ENCODE measurements around the gene CD59. TPM values are rescaled to one million over a fixed set of nuclear protein-coding genes. Genes with fewer than 3 reads are reported as not detected.

The CD59 gene
- total and polyA plus RNA-seq, 2 of the 4 experiments (the other 2 are of a cell fraction) = 765 to 1,140 TPM

- Histone ChIP-seq H3K36me3 (ENCODE audit: control insufficient read depth, insufficient read depth, low read length) (peaks cover 16% of the 10 kb centered on the region), H3K4me2 (ENCODE audit: low read depth, low read length) (0 out of 2 replicates have a peak overlapping the region, but pooled peaks have one; percentile 10), H4K20me1 (ENCODE audit: insufficient read depth, low read length) (peaks cover 61% of the 10 kb centered on the region), H3K9me1 (ENCODE audit: insufficient read depth, low read length) (peaks cover 34% of the 10 kb centered on the region), H2BK5ac (ENCODE audit: low read depth, low read length, poor library complexity, severe bottlenecking) (peak overlapping the region; percentile 43), H4K5ac (ENCODE audit: low read depth, low read length) (no peak overlapping the region), H3K4ac (ENCODE audit: low read depth, low read length) (no peak overlapping the region), H2BK20ac (ENCODE audit: low read depth, low read length) (no peak overlapping the region; the same call in 1 of the 2 replicates), H3K27me3 (ENCODE audit: control insufficient read depth, insufficient read depth, low read length) (no peaks in the 10 kb centered on the region), H2AFZ (replicated peaks; ENCODE audit: low read length, poor library complexity) (no peak overlapping the region), H3K79me1 (ENCODE audit: low read depth in 1 of 2, low read length in 2 of 2) (peaks cover 9 to 53% of the 10 kb centered on the region in 2 experiments; a peak in 3 of 4 replicates), H3K4me3 (ENCODE audit: insufficient read depth, low read depth, low read length) (no peak overlapping the region), H3K9ac (ENCODE audit: low read depth, low read length) (no peak overlapping the region), H2AK9ac (replicated peaks; ENCODE audit: low read depth, low read length, poor library complexity) (no peak overlapping the region), H4K91ac (ENCODE audit: insufficient read depth, low read depth, low read length) (no peak overlapping the region), H4K8ac (ENCODE audit: low read depth in 2 of 2, low read length in 2 of 2) (peak overlapping the region in 1 of 2 experiments; percentile 33; a peak in 1 of 4 replicates), H3K23ac (ENCODE audit: low read depth, low read length) (peak overlapping the region; percentile 18; the same call in 1 of the 2 replicates), H3K27ac (ENCODE audit: insufficient read depth, low read length) (no peak overlapping the region), H3K14ac (replicated peaks; ENCODE audit: low read depth, low read length) (no peak overlapping the region), H2BK15ac (ENCODE audit: low read depth, low read length) (no peak overlapping the region), H3K56ac (ENCODE audit: extremely low read depth, insufficient read depth, low read length) (no peak overlapping the region), H2BK120ac (ENCODE audit: low read depth, low read length) (no peak overlapping the region), H3K9me3 (ENCODE audit: control insufficient read depth, insufficient read depth, low read length) (no peaks in the 10 kb centered on the region), H3K18ac (ENCODE audit: low read depth, low read length) (no peak overlapping the region), H3K4me1 (ENCODE audit: control insufficient read depth, insufficient read depth, low read length) (peaks cover 37% of the 10 kb centered on the region), H2AK5ac (ENCODE audit: low read depth, low read length) (no peak overlapping the region)
- in situ Hi-C loops (cut with MboI; ENCODE audit: low sequenced_read_pairs) (no loop called here), dilution Hi-C loops (cut with HindIII; ENCODE audit: low sequenced_read_pairs, unreplicated experiment) (no loop called here), intact Hi-C loops (cut with micrococcal nuclease) (no loop called here)
- CTCF ChIA-PET = no interaction called here
- no peak for ATAC-seq (ENCODE audit: low read depth)
- POLR2A ChIA-PET (ENCODE audit: unreplicated experiment) = no interaction called here
- DNase-seq = no peak
- BruUV-seq (replicated peaks) = no TSS peak
- TF ChIP-seq RCOR1 (IDR thresholded peaks at IDR 0.05; ENCODE audit: insufficient replicate concordance, low read length) = no peak
- no peak for TF ChIP-seq MXI1 (IDR thresholded peaks at IDR 0.05; ENCODE audit: borderline replicate concordance, low read depth, low read length)
- no peak for TF ChIP-seq RFX5 (IDR thresholded peaks at IDR 0.05; ENCODE audit: low read depth, low read length)
- TF ChIP-seq FOS (IDR thresholded peaks at IDR 0.05; ENCODE audit: low read depth, low read length) = no peak
- no peak for TF ChIP-seq CHD1 (IDR thresholded peaks at IDR 0.05; ENCODE audit: low read depth, low read length)
- TF ChIP-seq CTCF (conservative IDR thresholded peaks at IDR 0.05; ENCODE audit: low read depth, low read length) = no peak
- no peak for TF ChIP-seq ELK1 (IDR thresholded peaks at IDR 0.05; ENCODE audit: borderline replicate concordance, low read depth, low read length)
- TF ChIP-seq BHLHE40 (IDR thresholded peaks at IDR 0.05; ENCODE audit: low read depth, low read length) = no peak
- TF ChIP-seq CEBPB (IDR thresholded peaks at IDR 0.05; ENCODE audit: low read depth, low read length) = no peak
- no peak for TF ChIP-seq MAZ (IDR thresholded peaks at IDR 0.05; ENCODE audit: borderline replicate concordance, low read depth, low read length)
- no peak for TF ChIP-seq RAD21 (IDR thresholded peaks at IDR 0.05; ENCODE audit: low read length)
- no peak for TF ChIP-seq NFE2L2 (IDR thresholded peaks at IDR 0.05; ENCODE audit: low read depth, low read length)
- no peak for TF ChIP-seq POLR2A (IDR thresholded peaks at IDR 0.05; ENCODE audit: low read depth, low read length)
- no CpG with 5 or more reads among the region's 5 CpGs for WGBS, 2 experiments (ENCODE audit: extremely low coverage in 2 of 2, insufficient read length in 1 of 2)
Measured at GRCh38 chr11:33725496-33725895, 10.7 kb downstream of the CD59 start.
